GM12878 (cell line): ENCODE measurements around the gene TRIM69. TPM values are rescaled to one million over a fixed set of nuclear protein-coding genes. Genes with fewer than 3 reads are reported as not detected.

Source experiments
- ATF7 ChIP-seq: fragments of 450-650 bp; IDR thresholded peaks from 2 replicates; pipeline ENCODE4 v1.6.1; 2016; ENCODE audit warnings: low read depth, mild to moderate bottlenecking
- CUX1 ChIP-seq: IDR thresholded peaks from 2 replicates; pipeline ENCODE4 v1.6.1; 2012; ENCODE audit warnings: improper control_type of control experiment, low read depth, low read length; ENCODE audit not compliant: insufficient replicate concordance
- HCFC1 ChIP-seq: fragments of 150-350 bp; IDR thresholded peaks from 2 replicates; pipeline ENCODE4 v1.6.1; 2014; ENCODE audit warnings: low read length
- MXI1 ChIP-seq: fragments of 150-350 bp; IDR thresholded peaks from 2 replicates; pipeline ENCODE4 v1.6.1; 2011; ENCODE audit warnings: low read depth, mild to moderate bottlenecking, inconsistent platforms, low read length, improper control_type of control experiment
- NFIC ChIP-seq: IDR thresholded peaks from 2 replicates; pipeline ENCODE4 v1.6.1; 2012; ENCODE audit warnings: low read depth, mild to moderate bottlenecking, inconsistent platforms, low read length, moderate library complexity
- NR2F1 ChIP-seq: fragments of 450-650 bp; conservative IDR thresholded peaks from 2 replicates; pipeline ENCODE4 v1.6.1; 2017; ENCODE audit warnings: mild to moderate bottlenecking
- SMARCA5 ChIP-seq: fragments of 450-650 bp; IDR thresholded peaks from 2 replicates; pipeline ENCODE4 v1.6.1; 2017; ENCODE audit warnings: mild to moderate bottlenecking
- SPI1 ChIP-seq: IDR thresholded peaks from 2 replicates; pipeline ENCODE4 v1.6.1; 2011; ENCODE audit warnings: low read depth, mild to moderate bottlenecking, low read length, moderate library complexity, borderline replicate concordance; ENCODE audit not compliant: insufficient read depth
- SREBF1 ChIP-seq: IDR thresholded peaks from 2 replicates; pipeline ENCODE4 v1.6.1; 2012; ENCODE audit warnings: mild to moderate bottlenecking, low read length
- SRF ChIP-seq, 2 experiments: IDR thresholded peaks; 2 replicates each; pipeline ENCODE4 v1.6.1; 2011; ENCODE audit warnings: low read depth in 2 of 2, low read length in 2 of 2, mild to moderate bottlenecking in 1 of 2, moderate library complexity in 1 of 2
- YY1 ChIP-seq: IDR thresholded peaks from 2 replicates; pipeline ENCODE4 v1.6.1; 2011; ENCODE audit warnings: low read depth, mild to moderate bottlenecking, low read length
- ZBTB40 ChIP-seq: fragments of 450-650 bp; IDR thresholded peaks from 2 replicates; pipeline ENCODE4 v1.6.1; 2016; ENCODE audit warnings: mild to moderate bottlenecking, moderate library complexity, borderline replicate concordance
- ZNF687 ChIP-seq: fragments of 450-650 bp; IDR thresholded peaks from 2 replicates; pipeline ENCODE4 v1.6.1; 2017; ENCODE audit warnings: mild to moderate bottlenecking, moderate library complexity
- polyA plus RNA-seq, 11 experiments: library from polyadenylated mRNA; depleted of rRNA in 4 of 11; unstranded in 6 of 11; stranded (reverse) in 5 of 11; fragments of >200 nt; fragmentation: Nextera tagmentation in 4 of 11; fragmentation: Illumina TruSeq in 1 of 11; extraction: Ambion mirVana in 4 of 11; extraction: Trizol in 1 of 11; gene quantifications; 1 replicate in 1 of 11; 2 replicates in 10 of 11; pipeline versions ENCODE4 v1.2.1 to v1.2.3, GENCODE V29; 2011 to 2016; ENCODE audit warnings: inconsistent platforms in 2 of 11, missing spikeins in 2 of 11, low read depth in 1 of 11
- total RNA-seq, 4 experiments: library from RNA; depleted of rRNA in 3 of 4; stranded (reverse); fragments of >200 nt in 3 of 4; fragmentation: Illumina TruSeq in 1 of 4; extraction: Trizol in 1 of 4; gene quantifications; 2 replicates each; pipeline versions ENCODE4 v1.2.1 to v1.2.3, GENCODE V29; 2013 to 2021

Gene TRIM69
- total and polyA plus RNA-seq, 10 of the 15 experiments (the other 5 are each of a cell fraction or from before 2014, with no cell fraction given) = 11.2 to 52.7 (median 37.8) TPM

GRCh38 chr15:44722011-44722410, 14.3 kb upstream of the TRIM69 start (continued):
- no peak for TF ChIP-seq YY1
- no peak for TF ChIP-seq ZBTB40
- TF ChIP-seq SREBF1 = no peak
- TF ChIP-seq ZNF687 = no peak
- TF ChIP-seq ATF7 = 0 out of 2 replicates have a peak, but pooled peaks have one; percentile 26
- no peak for TF ChIP-seq NR2F1
- TF ChIP-seq NFIC = peak; percentile 35; the same call in 1 of the 2 replicates
- TF ChIP-seq HCFC1 = no peak
- TF ChIP-seq CUX1 = no peak
- TF ChIP-seq SPI1 = no peak
- 0 out of 4 replicates have a peak, but pooled peaks of 1 of the 2 experiments have one; percentile 9 for TF ChIP-seq SRF (IDR thresholded peaks at IDR 0.05; ENCODE audit: low read depth in 2 of 2, low read length in 2 of 2)
- no peak for TF ChIP-seq MXI1
- TF ChIP-seq SMARCA5 = no peak
